ENCODE measurements around the gene ADH1B. TPM values are rescaled to one million over a fixed set of nuclear protein-coding genes. Genes with fewer than 3 reads are reported as not detected.

Gene ADH1B
- total RNA-seq, 1 donor, result 0.72 TPM

DNA sequence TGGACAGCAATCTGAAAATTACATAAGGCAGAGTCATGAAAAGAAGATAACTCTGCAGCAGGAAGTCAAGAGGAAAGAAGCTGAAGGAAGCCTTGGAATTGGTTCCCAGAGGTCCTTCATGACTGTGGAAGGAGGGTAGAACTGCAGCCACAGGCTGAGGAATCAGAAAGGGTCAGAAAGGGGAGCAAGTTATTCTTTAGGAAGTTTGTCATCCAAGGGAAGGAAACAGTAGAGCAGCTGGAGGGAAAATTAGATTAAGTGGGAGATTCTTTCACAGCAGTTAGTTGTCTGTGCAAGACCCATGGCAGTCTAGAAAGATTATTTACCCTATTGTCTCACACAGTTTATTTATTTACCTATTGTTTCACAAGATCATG is 40.7 kb upstream of the ADH1B start:
- Histone ChIP-seq H3K9me3 (ENCODE audit: low read depth, low read length) (no peaks in the 10 kb centered on the region), H3K79me2 (ENCODE audit: insufficient read depth, low read length) (no peaks in the 10 kb centered on the region), H3K4me2 (ENCODE audit: insufficient read depth, low read length) (no peak overlapping the region), H2AFZ (ENCODE audit: low read length) (no peak overlapping the region), H3K4me3 (ENCODE audit: insufficient read depth, low read length) (no peak overlapping the region), H3K36me3 (ENCODE audit: insufficient read depth, low read length) (no peaks in the 10 kb centered on the region), H4K20me1 (ENCODE audit: insufficient read depth, low read length) (no peaks in the 10 kb centered on the region), H3K27me3 (ENCODE audit: insufficient read depth, low read length) (no peaks in the 10 kb centered on the region), H3K27ac (ENCODE audit: low read depth, low read length) (no peak overlapping the region), H3K4me1 (ENCODE audit: insufficient read depth, low read length) (no peaks in the 10 kb centered on the region)
- TF ChIP-seq, protein P1, sequence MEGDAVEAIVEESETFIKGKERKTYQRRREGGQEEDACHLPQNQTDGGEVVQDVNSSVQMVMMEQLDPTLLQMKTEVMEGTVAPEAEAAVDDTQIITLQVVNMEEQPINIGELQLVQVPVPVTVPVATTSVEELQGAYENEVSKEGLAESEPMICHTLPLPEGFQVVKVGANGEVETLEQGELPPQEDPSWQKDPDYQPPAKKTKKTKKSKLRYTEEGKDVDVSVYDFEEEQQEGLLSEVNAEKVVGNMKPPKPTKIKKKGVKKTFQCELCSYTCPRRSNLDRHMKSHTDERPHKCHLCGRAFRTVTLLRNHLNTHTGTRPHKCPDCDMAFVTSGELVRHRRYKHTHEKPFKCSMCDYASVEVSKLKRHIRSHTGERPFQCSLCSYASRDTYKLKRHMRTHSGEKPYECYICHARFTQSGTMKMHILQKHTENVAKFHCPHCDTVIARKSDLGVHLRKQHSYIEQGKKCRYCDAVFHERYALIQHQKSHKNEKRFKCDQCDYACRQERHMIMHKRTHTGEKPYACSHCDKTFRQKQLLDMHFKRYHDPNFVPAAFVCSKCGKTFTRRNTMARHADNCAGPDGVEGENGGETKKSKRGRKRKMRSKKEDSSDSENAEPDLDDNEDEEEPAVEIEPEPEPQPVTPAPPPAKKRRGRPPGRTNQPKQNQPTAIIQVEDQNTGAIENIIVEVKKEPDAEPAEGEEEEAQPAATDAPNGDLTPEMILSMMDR (IDR thresholded peaks at IDR 0.05; ENCODE audit: extremely low read depth, low read depth, low read length), result no peak
- peak; percentile 46 for DNase-seq (ENCODE audit: insufficient read length, low spot score, missing footprints)

DNA sequence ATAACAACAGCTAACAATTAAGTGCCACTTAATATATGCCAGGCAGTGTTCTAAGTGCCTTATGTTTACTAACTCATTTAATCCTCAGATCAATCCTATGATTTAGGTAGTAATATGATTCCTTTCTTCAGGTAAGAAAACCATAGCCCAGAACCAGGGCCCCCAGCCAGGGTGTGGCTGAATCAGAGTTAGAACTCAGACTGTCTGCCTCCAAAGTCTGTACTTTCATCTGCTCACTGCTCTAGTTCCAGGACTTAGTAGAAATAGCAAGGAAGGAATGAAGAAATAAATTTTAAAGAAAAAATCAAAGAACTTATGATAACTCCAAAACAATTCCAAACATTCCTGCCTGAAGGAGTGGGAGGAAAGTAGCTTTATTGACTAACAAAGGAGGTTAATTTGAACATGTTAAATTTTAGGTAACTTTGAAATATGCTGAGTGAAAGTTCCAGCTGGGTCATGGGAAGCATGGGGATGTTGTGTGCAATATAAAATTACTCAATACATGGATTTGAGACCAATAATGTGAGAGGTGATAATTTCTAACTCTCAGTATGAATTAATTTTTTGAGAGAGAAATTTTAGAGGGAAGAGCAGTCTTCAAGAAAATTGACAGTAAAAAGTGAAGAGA is 40.2 kb upstream of the ADH1B start:
- no peaks in the 10 kb centered on the region for H3K79me2 ChIP-seq (ENCODE audit: insufficient read depth, low read length)
- H3K36me3 ChIP-seq (ENCODE audit: insufficient read depth, low read length), result no peaks in the 10 kb centered on the region
- no peaks in the 10 kb centered on the region for H3K27me3 ChIP-seq (ENCODE audit: insufficient read depth, low read length)
- no peak overlapping the region for H2AFZ ChIP-seq (ENCODE audit: low read length)
- no peak overlapping the region for H3K4me3 ChIP-seq (ENCODE audit: insufficient read depth, low read length)
- TF ChIP-seq, protein P1 (IDR thresholded peaks at IDR 0.05; ENCODE audit: extremely low read depth, low read depth, low read length), result no peak
- H4K20me1 ChIP-seq (ENCODE audit: insufficient read depth, low read length), result no peaks in the 10 kb centered on the region
- no peaks in the 10 kb centered on the region for H3K9me3 ChIP-seq (ENCODE audit: low read depth, low read length)
- H3K27ac ChIP-seq (ENCODE audit: low read depth, low read length), result no peak overlapping the region
- no peak for DNase-seq (ENCODE audit: insufficient read length, low spot score, missing footprints)
- H3K4me1 ChIP-seq (ENCODE audit: insufficient read depth, low read length), result no peaks in the 10 kb centered on the region
- no peak overlapping the region for H3K4me2 ChIP-seq (ENCODE audit: insufficient read depth, low read length)

DNA sequence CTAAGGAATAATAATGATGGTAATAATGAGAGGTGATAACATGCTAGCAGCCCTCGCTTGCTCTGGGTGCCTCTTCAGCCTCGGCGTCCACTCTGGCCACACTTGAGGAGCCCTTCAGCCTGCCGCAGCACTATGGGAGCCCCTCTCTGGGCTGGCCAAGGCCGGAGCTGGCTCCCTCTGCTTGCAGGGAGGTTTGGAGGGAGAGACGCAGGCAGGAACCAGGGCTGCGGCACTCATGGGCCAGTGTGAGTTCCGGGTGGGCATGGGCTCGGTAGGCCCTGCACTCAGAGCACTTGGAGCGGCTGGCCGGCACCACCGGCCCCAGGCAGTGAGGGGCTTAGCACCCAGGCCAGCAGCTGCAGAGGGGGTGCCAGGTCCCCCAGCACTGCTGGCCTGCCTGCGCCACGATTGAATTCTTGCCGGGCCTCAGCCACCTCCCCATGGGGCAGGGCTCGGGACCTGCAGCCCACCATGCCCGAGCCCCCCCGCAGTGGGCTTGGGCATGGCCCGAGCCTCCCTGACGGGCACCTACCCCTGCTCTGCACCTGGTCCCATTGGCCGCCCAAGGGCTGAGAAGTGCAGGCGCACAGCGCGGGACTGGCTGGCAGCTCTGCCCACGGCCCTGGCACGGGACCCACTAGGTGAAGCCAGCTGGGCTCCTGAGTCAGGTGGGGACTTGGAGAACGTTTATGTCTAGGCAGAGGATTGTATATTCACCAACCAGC is 38.4 kb upstream of the ADH1B start:
- Histone ChIP-seq H2AFZ (ENCODE audit: low read length) (no peak overlapping the region), H3K9me3 (ENCODE audit: low read depth, low read length) (no peaks in the 10 kb centered on the region), H3K4me1 (ENCODE audit: insufficient read depth, low read length) (no peaks in the 10 kb centered on the region), H3K79me2 (ENCODE audit: insufficient read depth, low read length) (no peaks in the 10 kb centered on the region), H3K27me3 (ENCODE audit: insufficient read depth, low read length) (no peaks in the 10 kb centered on the region), H4K20me1 (ENCODE audit: insufficient read depth, low read length) (no peaks in the 10 kb centered on the region), H3K4me2 (ENCODE audit: insufficient read depth, low read length) (no peak overlapping the region), H3K27ac (ENCODE audit: low read depth, low read length) (no peak overlapping the region), H3K36me3 (ENCODE audit: insufficient read depth, low read length) (no peaks in the 10 kb centered on the region), H3K4me3 (ENCODE audit: insufficient read depth, low read length) (no peak overlapping the region)
- no peak for DNase-seq (ENCODE audit: insufficient read length, low spot score, missing footprints)
- TF ChIP-seq, protein P1 (IDR thresholded peaks at IDR 0.05; ENCODE audit: extremely low read depth, low read depth, low read length), result no peak

- H2AFZ ChIP-seq (ENCODE audit: low read length), result no peak overlapping the region
- H4K20me1 ChIP-seq (ENCODE audit: insufficient read depth, low read length), result no peaks in the 10 kb centered on the region
- no peaks in the 10 kb centered on the region for H3K79me2 ChIP-seq (ENCODE audit: insufficient read depth, low read length)
- H3K27me3 ChIP-seq (ENCODE audit: insufficient read depth, low read length), result no peaks in the 10 kb centered on the region
- no peak overlapping the region for H3K4me3 ChIP-seq (ENCODE audit: insufficient read depth, low read length)
- no peak overlapping the region for H3K27ac ChIP-seq (ENCODE audit: low read depth, low read length)
- no peaks in the 10 kb centered on the region for H3K4me1 ChIP-seq (ENCODE audit: insufficient read depth, low read length)
- no peak for DNase-seq (ENCODE audit: insufficient read length, low spot score, missing footprints)
- no peak overlapping the region for H3K4me2 ChIP-seq (ENCODE audit: insufficient read depth, low read length)
- no peaks in the 10 kb centered on the region for H3K9me3 ChIP-seq (ENCODE audit: low read depth, low read length)
- H3K36me3 ChIP-seq (ENCODE audit: insufficient read depth, low read length), result no peaks in the 10 kb centered on the region
- TF ChIP-seq, protein P1 (IDR thresholded peaks at IDR 0.05; ENCODE audit: extremely low read depth, low read depth, low read length), result no peak
Observed at GRCh38 chr4:99357948-99358347, 36.7 kb upstream of the ADH1B start.
